Liver (tissue), 9 donors: ENCODE measurements around the gene SMAP1. TPM values are rescaled to one million over a fixed set of nuclear protein-coding genes. Genes with fewer than 3 reads are reported as not detected.
A peak's percentile ranks its signal among the peaks of the same experiment; 100 is the strongest.

Experiments used
- DNase-seq: peaks from one replicate; pipeline ENCODE4 v3.0.0-alpha.2; 2017; ENCODE audit warnings: low spot score
- H3K27ac ChIP-seq, 2 donors: one replicate each; pipeline ENCODE4 v1.7.0; 2013; ENCODE audit warnings: inconsistent platforms in 2 of 2, low read length in 2 of 2, control low read depth in 1 of 2, low read depth in 1 of 2, mild to moderate bottlenecking in 1 of 2
- H3K27me3 ChIP-seq, 4 donors: one replicate each; pipeline versions ENCODE4 v1.6.1 to v1.7.0; 2013; ENCODE audit warnings: low read length in 3 of 4, inconsistent platforms in 1 of 4, mild to moderate bottlenecking in 1 of 4, moderate library complexity in 1 of 4; ENCODE audit not compliant: control insufficient read depth in 4 of 4, insufficient read depth in 4 of 4
- H3K36me3 ChIP-seq, 4 donors: one replicate each; pipeline versions ENCODE4 v1.6.1 to v1.7.0; 2013; ENCODE audit warnings: low read length in 3 of 4, mild to moderate bottlenecking in 3 of 4, low read depth in 1 of 4, moderate library complexity in 1 of 4; ENCODE audit not compliant: control insufficient read depth in 4 of 4, insufficient read depth in 3 of 4
- H3K4me1 ChIP-seq, 4 donors: one replicate each; pipeline versions ENCODE4 v1.6.1 to v1.7.0; 2013; ENCODE audit warnings: low read length in 3 of 4, mild to moderate bottlenecking in 3 of 4, moderate library complexity in 1 of 4; ENCODE audit not compliant: control insufficient read depth in 4 of 4, insufficient read depth in 4 of 4
- H3K4me3 ChIP-seq, 3 donors: one replicate each; pipeline versions ENCODE4 v1.6.1 to v1.7.0; 2013; ENCODE audit warnings: low read length in 3 of 3, control low read depth in 1 of 3, low read depth in 1 of 3, mild to moderate bottlenecking in 1 of 3
- H3K9ac ChIP-seq, 2 donors: one replicate each; pipeline ENCODE4 v1.7.0; 2013; ENCODE audit warnings: low read length in 2 of 2, mild to moderate bottlenecking in 2 of 2, moderate library complexity in 2 of 2, control low read depth in 1 of 2, low read depth in 1 of 2
- H3K9me3 ChIP-seq, 4 donors: one replicate each; pipeline versions ENCODE4 v1.6.1 to v1.7.0; 2013; ENCODE audit warnings: low read length in 3 of 4; ENCODE audit not compliant: control insufficient read depth in 4 of 4
- EGR1 ChIP-seq, 2 donors: IDR thresholded peaks; 2 replicates each; pipeline ENCODE4 v1.6.1; 2016 to 2018; ENCODE audit warnings: antibody characterized with exemption in 2 of 2, low read depth in 2 of 2
- FOXA1 ChIP-seq: IDR thresholded peaks from 2 replicates; pipeline ENCODE4 v1.6.1; 2016; ENCODE audit warnings: antibody characterized with exemption
- FOXA2 ChIP-seq: IDR thresholded peaks from 2 replicates; pipeline ENCODE4 v1.6.1; 2016; ENCODE audit warnings: antibody characterized with exemption
- GABPA ChIP-seq, 2 donors: IDR thresholded peaks in 1 of 2; conservative IDR thresholded peaks in 1 of 2; 2 replicates each; pipeline ENCODE4 v1.6.1; 2016; ENCODE audit warnings: antibody characterized with exemption in 2 of 2, mild to moderate bottlenecking in 1 of 2, moderate library complexity in 1 of 2
- HNF4A ChIP-seq, 2 donors: conservative IDR thresholded peaks; 2 replicates each; pipeline ENCODE4 v1.6.1; 2016; ENCODE audit warnings: antibody characterized with exemption in 2 of 2, mild to moderate bottlenecking in 2 of 2
- HNF4G ChIP-seq: IDR thresholded peaks from 2 replicates; pipeline ENCODE4 v1.6.1; 2016; ENCODE audit warnings: antibody characterized with exemption
- RXRA ChIP-seq, 2 donors: IDR thresholded peaks; 2 replicates each; pipeline ENCODE4 v1.6.1; 2017 to 2018; ENCODE audit warnings: antibody characterized with exemption in 2 of 2, mild to moderate bottlenecking in 1 of 2
- SP1 ChIP-seq: IDR thresholded peaks from 2 replicates; pipeline ENCODE4 v1.6.1; 2018; ENCODE audit warnings: antibody characterized with exemption, mild to moderate bottlenecking
- TAF1 ChIP-seq: conservative IDR thresholded peaks from 2 replicates; pipeline ENCODE4 v1.6.1; 2016; ENCODE audit warnings: antibody characterized with exemption, mild to moderate bottlenecking
- YY1 ChIP-seq: IDR thresholded peaks from 2 replicates; pipeline ENCODE4 v1.6.1; 2016; ENCODE audit warnings: antibody characterized with exemption, mild to moderate bottlenecking
- WGBS: extraction: QIAGEN DNeasy Blood & Tissue Kit; methylation state at CpG from one replicate; pipeline ENCODE4 v1.1.7; 2013; 5-methylcytosine and 5-hydroxymethylcytosine counted together
- polyA plus RNA-seq, 2 donors: library from polyadenylated mRNA; stranded (reverse) in 1 of 2; unstranded in 1 of 2; fragments of 200-250 nt in 1 of 2; fragments of >200 nt in 1 of 2; fragmentation: Nextera tagmentation in 1 of 2; extraction: Ambion mirVana in 1 of 2; gene quantifications; one replicate each; pipeline versions ENCODE4 v1.2.1 to v1.2.3, GENCODE V29; 2013 to 2015
- total RNA-seq, 2 donors: library from RNA; depleted of rRNA; stranded (reverse); fragments of >200 nt; gene quantifications; one replicate each; pipeline ENCODE4 v1.2.3, GENCODE V29; 2014
- TF ChIP-seq, protein P1 (sequence below): IDR thresholded peaks from 2 replicates; pipeline ENCODE4 v1.6.1; 2016; ENCODE audit warnings: antibody characterized with exemption
- TF ChIP-seq, protein P2 (sequence below): IDR thresholded peaks from 2 replicates; pipeline ENCODE4 v1.6.1; 2016; ENCODE audit warnings: antibody characterized with exemption
- TF ChIP-seq, protein P3 (sequence below): IDR thresholded peaks from 2 replicates; pipeline ENCODE4 v1.6.1; 2016; ENCODE audit warnings: antibody characterized with exemption
- TF ChIP-seq, protein P4 (sequence below): IDR thresholded peaks from 2 replicates; pipeline ENCODE4 v1.6.1; 2016; ENCODE audit warnings: antibody characterized with exemption, mild to moderate bottlenecking
- TF ChIP-seq, protein P5 (sequence below): fragments of 150-350 bp; IDR thresholded peaks from 2 replicates; pipeline ENCODE4 v1.5.1; 2017; ENCODE audit warnings: improper control_type of control experiment, low read depth, low read length; ENCODE audit not compliant: missing input control
- donor health status: healthy.
- donor health status: healthy.
- donor health status: healthy.
- donor health status: healthy.
- donor health status: healthy.

The SMAP1 gene
- total and polyA plus RNA-seq, 4 donors: 9.3 to 13.3 (median 12.7) TPM

DNA sequence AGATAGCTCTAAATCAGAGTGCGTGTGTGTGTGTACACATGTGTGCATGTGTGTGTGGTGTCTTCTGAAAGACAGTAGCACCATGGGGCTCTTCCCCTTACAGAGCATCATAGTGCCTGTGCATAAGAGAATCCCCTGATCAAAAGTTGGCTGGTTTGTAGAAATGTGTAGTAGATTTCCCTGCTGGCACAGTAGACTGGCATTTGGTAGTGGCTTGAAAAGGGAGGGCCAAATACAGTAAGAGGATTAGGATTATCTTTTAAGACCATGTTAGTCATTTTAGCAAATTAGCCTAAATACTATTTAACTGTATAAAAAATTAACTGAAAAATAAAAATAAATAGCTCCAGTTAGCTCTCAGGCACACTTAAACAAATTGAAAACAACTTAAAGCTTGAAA, 176.6 kb downstream of the SMAP1 start:
- Histone ChIP-seq H3K9me3 (no peaks in the 10 kb centered on the region), H3K4me1 (peaks cover 4 to 19% (median 8%) of the 10 kb centered on the region in 4 donors), H3K4me3 (no peak overlapping the region), H3K9ac (no peak overlapping the region), H3K27me3 (no peaks in the 10 kb centered on the region), H3K27ac (no peak overlapping the region), H3K36me3 (no peaks in the 10 kb centered on the region)
- no peak for TF ChIP-seq EGR1 (IDR thresholded peaks at IDR 0.05; ENCODE audit: low read depth in 2 of 2)
- TF ChIP-seq SP1: no peak
- WGBS: 97% methylated on average over 1 of the region's 1 CpG
- no peak for DNase-seq

DNA sequence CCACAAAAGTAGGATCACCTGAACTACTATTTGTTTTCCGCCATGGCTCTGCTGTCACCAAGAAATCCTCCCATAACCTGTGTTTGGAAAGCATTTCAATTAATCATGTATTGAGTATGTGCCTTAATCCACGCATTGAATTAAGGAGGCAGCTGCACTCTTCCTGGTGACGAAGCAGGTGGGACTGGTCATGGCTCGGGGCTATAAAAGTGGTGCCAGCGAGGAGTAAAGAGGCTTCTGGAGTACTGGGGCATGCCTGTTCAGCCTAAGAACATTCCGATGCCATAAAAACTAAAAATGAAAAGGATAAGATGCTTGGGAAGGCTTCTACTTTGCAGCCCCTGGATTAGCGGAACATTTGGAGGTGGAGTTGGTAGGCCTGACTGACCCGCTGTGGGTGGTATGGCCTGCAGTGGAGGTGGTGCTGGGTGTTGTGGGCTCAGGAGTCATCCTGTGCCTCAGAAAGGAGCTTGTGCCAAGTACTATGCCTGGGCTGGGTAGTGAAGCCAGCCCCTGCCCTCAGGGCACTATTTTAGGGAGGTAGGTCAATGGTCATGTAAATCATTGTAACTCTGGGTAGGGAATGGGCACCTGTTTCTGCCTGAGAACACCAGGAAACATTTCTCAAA, 178.6 kb downstream of the SMAP1 start:
- no peak overlapping the region for H3K9ac ChIP-seq
- H3K36me3 ChIP-seq: no peaks in the 10 kb centered on the region
- TF ChIP-seq, protein P1, sequence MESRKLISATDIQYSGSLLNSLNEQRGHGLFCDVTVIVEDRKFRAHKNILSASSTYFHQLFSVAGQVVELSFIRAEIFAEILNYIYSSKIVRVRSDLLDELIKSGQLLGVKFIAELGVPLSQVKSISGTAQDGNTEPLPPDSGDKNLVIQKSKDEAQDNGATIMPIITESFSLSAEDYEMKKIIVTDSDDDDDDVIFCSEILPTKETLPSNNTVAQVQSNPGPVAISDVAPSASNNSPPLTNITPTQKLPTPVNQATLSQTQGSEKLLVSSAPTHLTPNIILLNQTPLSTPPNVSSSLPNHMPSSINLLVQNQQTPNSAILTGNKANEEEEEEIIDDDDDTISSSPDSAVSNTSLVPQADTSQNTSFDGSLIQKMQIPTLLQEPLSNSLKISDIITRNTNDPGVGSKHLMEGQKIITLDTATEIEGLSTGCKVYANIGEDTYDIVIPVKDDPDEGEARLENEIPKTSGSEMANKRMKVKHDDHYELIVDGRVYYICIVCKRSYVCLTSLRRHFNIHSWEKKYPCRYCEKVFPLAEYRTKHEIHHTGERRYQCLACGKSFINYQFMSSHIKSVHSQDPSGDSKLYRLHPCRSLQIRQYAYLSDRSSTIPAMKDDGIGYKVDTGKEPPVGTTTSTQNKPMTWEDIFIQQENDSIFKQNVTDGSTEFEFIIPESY: no peak
- TF ChIP-seq HNF4A (conservative IDR thresholded peaks at IDR 0.05): peak; percentile 10 to 20
- H3K27ac ChIP-seq: no peak overlapping the region
- DNase-seq: no peak
- no peaks in the 10 kb centered on the region for H3K9me3 ChIP-seq
- peaks cover 0 to 12% (median 2%) of the 10 kb centered on the region in 4 donors for H3K4me1 ChIP-seq
- no peaks in the 10 kb centered on the region for H3K27me3 ChIP-seq
- WGBS: 98% methylated on average over 8 of the region's 8 CpGs
- H3K4me3 ChIP-seq: no peak overlapping the region

DNA sequence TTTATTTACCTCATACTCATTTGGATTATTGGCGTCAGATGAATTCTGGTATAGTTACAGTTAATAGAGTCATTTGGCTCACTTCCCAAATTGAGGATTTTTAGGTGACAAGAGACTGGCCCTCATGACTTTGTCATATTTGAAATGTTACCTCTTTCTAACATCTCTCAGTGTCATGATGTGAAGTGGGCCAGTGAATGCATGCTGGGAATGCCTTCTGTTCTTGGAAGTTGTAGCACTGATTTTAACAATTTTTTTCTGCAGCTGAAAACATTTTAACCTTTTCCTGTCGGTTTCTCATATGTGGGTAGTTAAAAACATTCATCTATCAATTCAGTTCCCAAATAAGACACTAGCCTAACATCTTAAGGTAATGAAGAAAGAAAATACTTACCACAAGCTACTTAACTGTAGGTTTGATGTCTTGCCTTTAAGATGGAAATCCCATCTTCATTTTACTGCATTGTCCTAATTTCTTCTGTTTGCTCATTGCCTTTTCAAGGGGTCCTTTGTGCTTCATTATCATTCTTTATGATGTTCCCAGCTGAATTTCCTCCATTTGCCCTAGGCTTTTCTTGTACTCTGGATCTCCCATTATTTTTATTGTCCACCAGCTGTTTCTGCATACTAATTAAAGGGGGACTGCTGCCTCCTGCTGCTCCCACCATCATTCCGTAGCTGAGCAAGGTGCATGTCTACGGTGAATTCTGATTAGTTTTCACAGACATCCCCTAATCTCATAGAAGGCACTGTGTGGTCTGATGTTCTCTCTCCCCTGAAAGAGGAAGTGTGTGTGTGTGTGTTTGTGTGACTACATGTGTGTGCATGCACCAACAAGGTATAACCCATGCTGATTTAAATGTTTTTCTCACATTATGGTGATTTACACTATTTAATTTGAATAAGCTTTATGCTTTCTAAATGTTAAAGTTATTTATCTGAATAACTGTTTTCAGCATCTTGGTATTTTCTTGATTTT, 179.7 kb downstream of the SMAP1 start:
- WGBS: 97% methylated on average over 4 of the region's 4 CpGs
- TF ChIP-seq, protein P2, sequence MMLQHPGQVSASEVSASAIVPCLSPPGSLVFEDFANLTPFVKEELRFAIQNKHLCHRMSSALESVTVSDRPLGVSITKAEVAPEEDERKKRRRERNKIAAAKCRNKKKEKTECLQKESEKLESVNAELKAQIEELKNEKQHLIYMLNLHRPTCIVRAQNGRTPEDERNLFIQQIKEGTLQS: no peak
- TF ChIP-seq HNF4A (conservative IDR thresholded peaks at IDR 0.05): no peak
- TF ChIP-seq, protein P3, sequence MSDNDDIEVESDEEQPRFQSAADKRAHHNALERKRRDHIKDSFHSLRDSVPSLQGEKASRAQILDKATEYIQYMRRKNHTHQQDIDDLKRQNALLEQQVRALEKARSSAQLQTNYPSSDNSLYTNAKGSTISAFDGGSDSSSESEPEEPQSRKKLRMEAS: no peak
- TF ChIP-seq, protein P4, sequence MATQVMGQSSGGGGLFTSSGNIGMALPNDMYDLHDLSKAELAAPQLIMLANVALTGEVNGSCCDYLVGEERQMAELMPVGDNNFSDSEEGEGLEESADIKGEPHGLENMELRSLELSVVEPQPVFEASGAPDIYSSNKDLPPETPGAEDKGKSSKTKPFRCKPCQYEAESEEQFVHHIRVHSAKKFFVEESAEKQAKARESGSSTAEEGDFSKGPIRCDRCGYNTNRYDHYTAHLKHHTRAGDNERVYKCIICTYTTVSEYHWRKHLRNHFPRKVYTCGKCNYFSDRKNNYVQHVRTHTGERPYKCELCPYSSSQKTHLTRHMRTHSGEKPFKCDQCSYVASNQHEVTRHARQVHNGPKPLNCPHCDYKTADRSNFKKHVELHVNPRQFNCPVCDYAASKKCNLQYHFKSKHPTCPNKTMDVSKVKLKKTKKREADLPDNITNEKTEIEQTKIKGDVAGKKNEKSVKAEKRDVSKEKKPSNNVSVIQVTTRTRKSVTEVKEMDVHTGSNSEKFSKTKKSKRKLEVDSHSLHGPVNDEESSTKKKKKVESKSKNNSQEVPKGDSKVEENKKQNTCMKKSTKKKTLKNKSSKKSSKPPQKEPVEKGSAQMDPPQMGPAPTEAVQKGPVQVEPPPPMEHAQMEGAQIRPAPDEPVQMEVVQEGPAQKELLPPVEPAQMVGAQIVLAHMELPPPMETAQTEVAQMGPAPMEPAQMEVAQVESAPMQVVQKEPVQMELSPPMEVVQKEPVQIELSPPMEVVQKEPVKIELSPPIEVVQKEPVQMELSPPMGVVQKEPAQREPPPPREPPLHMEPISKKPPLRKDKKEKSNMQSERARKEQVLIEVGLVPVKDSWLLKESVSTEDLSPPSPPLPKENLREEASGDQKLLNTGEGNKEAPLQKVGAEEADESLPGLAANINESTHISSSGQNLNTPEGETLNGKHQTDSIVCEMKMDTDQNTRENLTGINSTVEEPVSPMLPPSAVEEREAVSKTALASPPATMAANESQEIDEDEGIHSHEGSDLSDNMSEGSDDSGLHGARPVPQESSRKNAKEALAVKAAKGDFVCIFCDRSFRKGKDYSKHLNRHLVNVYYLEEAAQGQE: no peak
- TF ChIP-seq, protein P5, sequence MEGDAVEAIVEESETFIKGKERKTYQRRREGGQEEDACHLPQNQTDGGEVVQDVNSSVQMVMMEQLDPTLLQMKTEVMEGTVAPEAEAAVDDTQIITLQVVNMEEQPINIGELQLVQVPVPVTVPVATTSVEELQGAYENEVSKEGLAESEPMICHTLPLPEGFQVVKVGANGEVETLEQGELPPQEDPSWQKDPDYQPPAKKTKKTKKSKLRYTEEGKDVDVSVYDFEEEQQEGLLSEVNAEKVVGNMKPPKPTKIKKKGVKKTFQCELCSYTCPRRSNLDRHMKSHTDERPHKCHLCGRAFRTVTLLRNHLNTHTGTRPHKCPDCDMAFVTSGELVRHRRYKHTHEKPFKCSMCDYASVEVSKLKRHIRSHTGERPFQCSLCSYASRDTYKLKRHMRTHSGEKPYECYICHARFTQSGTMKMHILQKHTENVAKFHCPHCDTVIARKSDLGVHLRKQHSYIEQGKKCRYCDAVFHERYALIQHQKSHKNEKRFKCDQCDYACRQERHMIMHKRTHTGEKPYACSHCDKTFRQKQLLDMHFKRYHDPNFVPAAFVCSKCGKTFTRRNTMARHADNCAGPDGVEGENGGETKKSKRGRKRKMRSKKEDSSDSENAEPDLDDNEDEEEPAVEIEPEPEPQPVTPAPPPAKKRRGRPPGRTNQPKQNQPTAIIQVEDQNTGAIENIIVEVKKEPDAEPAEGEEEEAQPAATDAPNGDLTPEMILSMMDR: no peak
- no peak for TF ChIP-seq GABPA (IDR thresholded peaks at IDR 0.05 in 1 of 2, conservative IDR thresholded peaks at IDR 0.05 in 1 of 2)
- TF ChIP-seq TAF1: no peak
- TF ChIP-seq, protein P1: no peak
- no peak for TF ChIP-seq YY1
- no peak for TF ChIP-seq FOXA1
- no peak for TF ChIP-seq HNF4G
- TF ChIP-seq RXRA (IDR thresholded peaks at IDR 0.05): no peak
- TF ChIP-seq FOXA2: no peak
- TF ChIP-seq SP1: no peak

More for the DNA sequence above, 179.7 kb downstream of the SMAP1 start:
- H3K9me3 ChIP-seq: no peaks in the 10 kb centered on the region
- no peak overlapping the region for H3K27ac ChIP-seq
- H3K36me3 ChIP-seq: no peaks in the 10 kb centered on the region
- no peak overlapping the region for H3K4me3 ChIP-seq
- H3K27me3 ChIP-seq: no peaks in the 10 kb centered on the region
- DNase-seq: no peak
- H3K9ac ChIP-seq: no peak overlapping the region
- peaks cover 0 to 12% (median 2%) of the 10 kb centered on the region in 4 donors for H3K4me1 ChIP-seq
